GM19238 (cell line): ENCODE data around the gene CNTNAP2.

Experiments used
- DNase-seq: peaks from one replicate; pipeline ENCODE4 v3.0.0; 2011; ENCODE audit warnings: low spot score; ENCODE audit not compliant: insufficient read length

The CNTNAP2 gene

DNA sequence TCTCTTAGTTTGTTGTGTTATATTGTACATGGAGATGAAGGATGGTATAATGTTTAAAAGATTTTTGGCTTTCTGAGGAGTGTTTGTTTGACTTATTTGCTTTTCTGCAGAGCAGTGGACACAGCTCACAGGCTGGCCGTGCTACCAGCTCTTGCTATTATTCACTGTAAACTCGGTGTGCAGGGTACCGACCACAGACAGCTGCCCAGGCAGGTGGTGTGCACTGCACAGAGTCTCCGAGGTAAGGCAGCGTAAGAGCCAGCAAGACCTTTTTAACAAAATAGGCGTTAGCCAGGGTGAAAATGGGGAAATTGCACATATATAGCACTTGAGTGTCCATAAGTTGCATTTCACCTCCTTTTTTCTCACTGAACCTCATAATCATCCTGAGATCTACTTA lies 438.0 kb downstream of the CNTNAP2 start:
- DNase-seq, result no peak

DNA sequence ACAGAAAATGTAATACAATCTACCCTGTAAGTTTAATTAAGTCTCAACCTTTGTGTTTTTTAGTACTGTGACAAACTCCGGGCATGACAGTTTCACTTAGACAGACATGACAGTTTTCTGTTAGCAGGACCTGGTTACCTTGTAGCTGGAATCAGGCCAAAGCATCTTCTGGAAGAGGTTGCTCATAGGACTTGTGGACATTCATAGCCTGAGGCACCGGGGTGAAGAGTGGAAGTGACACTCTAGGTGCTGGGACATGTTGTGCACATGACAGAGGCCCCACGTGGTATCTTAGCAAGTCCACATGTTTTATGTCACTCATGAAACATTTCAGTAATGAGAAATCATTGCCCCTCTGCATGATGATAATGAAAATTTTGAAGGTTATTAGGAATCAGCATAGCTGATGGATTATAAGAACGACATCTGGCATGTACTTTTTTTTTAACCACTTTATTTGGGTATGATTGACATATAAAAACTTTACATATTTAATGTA lies 441.4 kb downstream of the CNTNAP2 start:
- DNase-seq, result no peak

DNA sequence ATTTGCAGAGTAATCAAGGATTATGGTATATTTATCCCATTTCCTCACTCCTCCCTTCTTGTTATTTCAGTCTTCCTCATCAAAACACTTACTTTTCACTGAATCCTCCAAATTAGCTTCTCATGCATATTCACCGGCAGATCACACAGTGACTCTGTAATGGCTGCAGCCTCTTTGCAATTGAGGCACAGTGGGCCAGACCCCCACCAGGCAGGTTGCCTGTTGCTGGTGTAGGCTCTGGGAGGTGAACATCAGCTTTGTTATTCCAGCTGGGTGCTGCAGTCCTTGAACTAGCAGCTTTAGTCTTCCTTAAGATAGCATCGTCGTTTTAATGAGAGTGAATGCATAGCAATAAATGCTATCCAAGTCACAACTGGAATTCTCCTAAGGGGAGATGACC lies 449.3 kb downstream of the CNTNAP2 start:
- DNase-seq, result no peak

DNA sequence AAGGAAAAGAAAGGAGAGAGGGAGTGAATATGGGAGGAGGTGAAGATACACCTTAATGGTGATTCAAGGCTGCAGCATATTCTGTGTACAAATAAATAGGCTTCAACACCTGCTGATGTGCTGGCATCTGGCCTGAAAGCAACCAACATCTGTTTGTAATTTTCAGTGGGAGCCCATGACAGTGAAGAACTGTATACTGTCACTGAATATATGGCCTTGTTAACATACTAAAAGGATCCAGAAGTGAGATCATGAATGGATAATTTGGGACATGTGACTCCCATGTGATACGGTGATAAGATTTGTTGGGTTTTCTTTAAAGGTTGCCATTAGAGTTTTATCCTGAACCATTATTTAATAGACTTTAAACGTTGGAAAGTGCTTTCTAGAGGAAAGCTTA lies 459.3 kb downstream of the CNTNAP2 start:
- DNase-seq, result no peak

DNA sequence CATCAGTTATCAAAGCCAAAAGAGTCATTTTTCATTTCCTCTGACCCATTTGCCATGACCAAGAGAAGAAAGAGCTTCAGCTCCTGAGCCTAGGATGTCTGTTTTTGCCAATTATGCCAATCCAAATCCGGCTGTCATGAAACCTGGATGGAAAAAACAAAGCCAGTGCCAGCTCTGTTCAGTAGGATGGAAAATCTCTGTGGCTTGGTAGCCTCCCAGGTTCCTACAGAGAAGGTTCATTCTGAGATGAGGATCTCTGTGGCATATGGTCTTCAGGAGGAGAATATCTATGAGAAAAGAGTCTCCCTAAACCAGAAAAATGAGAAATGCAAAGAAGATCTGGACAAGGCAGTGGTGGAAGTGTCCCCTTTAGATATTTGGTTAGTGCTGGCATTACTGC lies 475.4 kb downstream of the CNTNAP2 start:
- no peak for DNase-seq

DNA sequence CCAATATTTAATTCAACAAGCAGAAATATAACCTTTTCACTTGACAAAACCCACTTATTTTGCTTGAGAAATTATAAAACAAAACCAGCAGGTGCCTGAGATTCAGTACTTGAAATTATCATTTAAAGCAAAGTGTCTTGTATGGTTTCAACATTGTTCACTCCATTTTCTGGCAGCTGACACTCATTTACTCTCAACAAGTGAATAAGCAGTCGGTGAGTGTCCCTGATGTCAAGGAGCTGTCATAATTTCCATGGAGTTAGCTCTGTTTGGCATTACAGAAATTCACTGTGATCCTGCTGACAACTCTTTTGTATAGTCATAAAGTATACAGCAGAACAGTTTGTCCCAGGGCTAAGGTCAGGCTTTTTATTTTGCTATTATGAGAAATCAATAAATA lies 490.0 kb downstream of the CNTNAP2 start:
- no peak for DNase-seq

DNA sequence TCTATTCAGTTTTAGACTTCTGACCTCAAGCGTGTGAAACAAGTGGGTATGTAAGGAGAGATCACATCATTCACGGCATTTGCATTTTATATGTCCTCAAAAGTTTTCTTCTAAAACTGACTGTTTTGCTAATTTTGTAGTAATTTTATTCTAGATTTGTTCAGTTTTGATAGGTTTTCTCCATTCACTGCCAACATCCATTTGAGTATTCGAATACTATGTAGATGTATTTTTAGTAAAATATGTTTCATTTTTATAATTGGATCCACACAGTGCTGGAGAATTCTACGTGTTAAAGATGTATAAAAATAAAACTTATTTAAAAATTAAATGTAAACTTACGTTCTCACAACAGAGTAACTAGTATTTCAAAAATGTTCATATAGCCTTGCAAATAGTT lies 503.0 kb downstream of the CNTNAP2 start:
- no peak for DNase-seq

DNA sequence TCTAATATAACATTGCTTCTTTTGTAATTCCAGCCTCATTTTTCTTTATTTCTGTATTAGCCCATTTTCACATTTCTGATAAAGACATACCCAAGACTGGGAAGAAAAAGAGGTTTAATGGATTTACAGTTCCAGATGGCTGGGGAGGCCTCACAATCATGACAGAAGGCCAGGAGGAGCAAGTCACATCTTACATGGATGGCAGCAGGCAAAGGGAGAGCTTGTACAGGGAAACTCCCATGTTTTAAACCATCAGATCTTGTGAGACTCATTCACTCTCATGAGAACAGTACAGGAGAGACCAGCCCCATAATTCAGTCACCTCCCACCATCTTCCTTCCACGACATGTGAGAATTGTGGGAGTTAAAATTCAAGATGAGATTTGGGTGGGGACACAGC lies 510.3 kb downstream of the CNTNAP2 start:
- DNase-seq, result no peak

DNA sequence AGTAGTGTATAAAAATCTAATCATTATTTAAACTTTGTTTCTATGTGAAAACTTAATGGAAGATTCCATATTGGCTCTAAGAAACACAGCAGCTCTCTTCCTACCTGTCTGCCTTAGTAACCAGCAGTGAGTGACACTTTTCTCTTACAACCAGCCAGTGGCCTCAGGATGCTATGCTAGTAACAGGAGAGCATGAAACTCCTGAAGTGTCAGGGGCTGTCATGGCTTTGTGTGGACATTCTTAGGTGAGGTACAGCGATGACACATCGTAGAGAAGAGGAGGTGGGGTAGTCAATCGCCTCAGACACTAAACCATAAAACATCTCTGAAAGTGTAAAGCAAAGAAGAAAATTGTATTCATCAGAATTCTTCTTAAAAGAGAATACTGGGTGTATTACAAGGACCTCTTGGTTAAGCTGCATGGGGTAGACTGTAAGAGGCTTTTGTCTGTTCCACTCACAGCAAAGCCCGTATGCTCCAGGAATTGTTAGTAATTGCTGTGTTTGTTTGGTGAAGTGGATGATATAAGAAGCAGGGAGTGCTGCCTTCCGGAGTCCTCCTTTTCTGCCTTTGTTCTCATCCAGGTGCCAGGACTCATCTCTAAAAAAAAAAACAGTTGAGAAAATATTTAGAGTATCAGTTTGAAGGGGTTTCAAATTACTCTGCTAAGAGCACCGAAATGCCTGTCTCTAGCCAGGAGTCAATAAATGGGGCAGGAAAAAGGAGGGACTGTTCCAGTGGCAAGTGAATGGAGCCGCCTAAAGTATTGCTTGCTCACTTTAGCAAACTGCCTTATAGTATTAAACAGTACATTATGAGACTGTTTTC lies 518.8 kb downstream of the CNTNAP2 start:
- DNase-seq, result no peak

DNA sequence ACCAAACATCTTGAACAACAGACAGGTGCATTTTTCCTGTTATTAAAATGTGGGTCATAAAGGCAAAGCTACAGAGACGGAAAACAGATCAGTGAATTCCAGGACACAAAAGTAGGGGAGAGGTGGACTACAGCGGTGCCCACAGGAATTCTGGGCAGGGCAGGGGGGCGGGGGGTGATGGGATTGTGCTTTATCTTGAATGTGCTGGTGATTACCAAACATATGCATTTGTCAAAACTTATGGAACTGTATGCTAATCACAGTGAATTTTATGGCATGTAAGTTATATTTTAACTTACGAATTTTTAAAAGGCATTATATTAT lies 519.4 kb downstream of the CNTNAP2 start:
- no peak for DNase-seq

DNA sequence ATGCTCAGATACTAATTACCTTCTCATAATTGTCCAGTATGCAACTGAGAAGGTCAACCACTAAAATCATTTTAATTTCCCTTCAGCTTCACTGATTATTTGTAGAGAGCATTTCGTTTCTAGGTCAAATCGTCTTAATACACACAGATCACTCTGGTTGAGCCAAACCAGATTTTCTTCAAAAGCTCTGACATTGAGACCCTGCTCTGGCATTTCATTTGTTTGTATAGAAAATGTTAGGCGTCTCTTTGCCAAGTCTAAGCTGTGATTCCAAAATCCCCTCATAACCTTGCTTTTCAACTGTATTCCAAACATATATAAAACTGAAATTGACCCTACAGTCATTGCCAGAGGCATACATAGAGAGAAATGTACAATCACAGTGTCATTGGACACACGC lies 520.0 kb downstream of the CNTNAP2 start:
- DNase-seq, result no peak

DNA sequence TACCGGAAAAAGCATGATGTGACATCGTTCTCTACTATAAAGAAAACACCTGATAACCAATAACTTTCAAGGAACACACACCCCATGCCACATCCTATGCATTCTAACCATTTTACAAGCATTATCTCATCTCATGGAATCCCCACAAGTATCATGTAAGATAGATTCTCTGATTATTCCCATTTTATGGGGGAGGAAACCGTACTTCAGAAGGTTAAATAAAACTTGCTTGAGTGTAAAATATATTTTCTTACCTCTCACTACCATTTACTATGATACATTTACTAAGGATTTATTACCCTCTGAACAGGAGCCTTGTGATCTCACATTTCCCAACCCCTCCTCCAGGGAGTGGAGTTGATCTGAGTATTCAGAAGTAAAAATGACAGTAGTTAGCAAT lies 522.7 kb downstream of the CNTNAP2 start:
- DNase-seq, result no peak

DNA sequence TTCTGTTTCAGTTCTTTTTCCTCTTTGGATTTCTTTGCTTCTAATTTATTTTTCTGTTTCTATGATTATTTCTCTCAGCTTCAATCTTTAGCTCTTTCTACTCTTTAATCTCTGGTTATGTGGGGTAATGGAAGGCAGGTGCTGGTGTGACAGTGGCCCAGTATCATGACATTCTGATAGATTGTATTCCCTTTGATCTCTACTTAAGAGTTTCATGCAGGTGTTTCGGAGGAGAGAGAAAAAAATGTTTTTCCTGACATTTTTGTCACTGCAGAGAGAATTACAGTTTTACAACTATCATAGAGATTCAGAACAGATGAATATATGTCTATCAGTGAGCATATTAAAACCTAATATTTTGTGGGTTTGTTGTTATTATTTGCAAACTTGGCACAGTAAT lies 524.9 kb downstream of the CNTNAP2 start:
- no peak for DNase-seq

DNA sequence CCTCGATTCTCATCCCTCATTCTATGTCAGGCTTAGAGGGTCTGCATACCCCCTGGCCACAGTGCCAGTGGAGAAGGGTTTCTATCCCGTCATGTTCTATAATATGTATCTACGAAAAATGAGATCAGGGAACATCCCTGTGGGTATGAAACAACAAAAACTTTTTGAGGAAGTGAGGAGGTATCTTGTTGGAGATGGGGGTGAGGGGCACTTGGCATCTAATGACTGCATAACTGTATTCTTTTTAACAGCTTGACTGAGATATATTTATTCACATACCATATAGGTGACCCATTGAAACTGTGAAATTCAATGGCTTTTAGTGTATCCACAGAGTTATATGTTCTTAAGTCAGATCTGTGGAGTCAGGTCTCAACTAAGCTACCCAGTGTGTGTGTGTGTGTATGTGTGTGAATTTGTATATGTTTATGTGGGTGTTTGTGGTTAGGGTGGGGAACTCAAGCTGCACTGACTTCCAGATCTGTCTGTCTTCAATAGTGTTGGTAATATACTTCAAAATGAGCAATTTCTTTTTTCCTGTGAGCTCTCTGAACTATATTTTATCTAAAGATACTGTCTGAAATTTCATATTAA lies 528.9 kb downstream of the CNTNAP2 start:
- no peak for DNase-seq

DNA sequence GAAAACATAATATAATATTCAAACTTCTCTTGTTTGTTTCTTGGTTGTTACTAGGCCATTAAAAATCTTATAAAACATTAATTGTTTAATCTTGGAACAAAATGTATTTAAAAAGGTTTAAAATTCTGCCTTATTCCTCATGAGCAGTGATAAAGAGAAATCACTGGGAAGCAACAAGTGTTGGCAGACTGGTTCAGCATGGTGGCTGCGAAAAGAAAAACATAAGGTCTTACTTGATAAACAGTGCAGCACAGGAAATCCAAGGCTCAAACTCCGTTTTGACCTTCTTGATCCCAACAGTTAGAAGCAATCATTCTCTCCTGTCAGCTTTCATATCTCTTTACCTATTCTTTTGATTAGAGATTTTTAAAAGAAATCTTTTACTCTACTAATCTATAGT lies 530.8 kb downstream of the CNTNAP2 start:
- DNase-seq, result no peak

DNA sequence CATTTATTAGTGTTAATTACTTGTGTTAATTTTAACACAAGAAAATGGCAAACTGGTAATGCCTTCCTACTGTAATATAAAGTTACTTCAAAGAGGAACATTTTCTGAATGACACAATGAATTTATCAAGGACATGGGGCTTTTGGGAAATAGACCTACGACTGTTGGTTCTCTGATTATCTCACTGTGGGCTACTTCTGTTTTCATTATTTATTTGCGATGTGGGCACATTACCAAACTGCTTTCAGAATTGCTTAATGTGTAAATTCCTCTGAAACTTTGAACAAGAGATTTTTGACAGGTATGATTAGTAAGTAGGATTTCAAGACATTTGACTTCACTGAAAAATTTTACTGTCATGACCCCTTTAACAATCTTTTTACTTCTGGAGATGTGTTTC lies 535.6 kb downstream of the CNTNAP2 start:
- DNase-seq, result no peak

DNA sequence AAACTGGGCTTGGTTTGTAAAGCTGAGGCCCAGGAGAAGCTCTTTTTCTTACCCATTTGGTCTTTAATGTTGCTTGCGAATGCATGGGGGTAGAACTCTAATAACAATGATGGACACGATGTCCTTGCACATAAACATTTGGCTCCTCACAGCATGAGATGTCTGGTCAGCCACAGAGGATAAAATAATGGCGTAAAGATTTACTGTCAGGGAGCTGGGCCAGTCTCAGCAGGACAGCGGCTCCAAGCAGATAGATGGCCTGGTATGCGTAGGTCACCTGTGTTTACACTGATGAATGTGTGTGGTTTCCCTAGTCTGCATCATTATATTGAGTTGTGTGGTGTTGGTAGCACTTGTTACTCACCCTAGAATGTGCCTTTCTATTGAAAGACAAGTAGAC lies 537.4 kb downstream of the CNTNAP2 start:
- DNase-seq, result no peak

DNA sequence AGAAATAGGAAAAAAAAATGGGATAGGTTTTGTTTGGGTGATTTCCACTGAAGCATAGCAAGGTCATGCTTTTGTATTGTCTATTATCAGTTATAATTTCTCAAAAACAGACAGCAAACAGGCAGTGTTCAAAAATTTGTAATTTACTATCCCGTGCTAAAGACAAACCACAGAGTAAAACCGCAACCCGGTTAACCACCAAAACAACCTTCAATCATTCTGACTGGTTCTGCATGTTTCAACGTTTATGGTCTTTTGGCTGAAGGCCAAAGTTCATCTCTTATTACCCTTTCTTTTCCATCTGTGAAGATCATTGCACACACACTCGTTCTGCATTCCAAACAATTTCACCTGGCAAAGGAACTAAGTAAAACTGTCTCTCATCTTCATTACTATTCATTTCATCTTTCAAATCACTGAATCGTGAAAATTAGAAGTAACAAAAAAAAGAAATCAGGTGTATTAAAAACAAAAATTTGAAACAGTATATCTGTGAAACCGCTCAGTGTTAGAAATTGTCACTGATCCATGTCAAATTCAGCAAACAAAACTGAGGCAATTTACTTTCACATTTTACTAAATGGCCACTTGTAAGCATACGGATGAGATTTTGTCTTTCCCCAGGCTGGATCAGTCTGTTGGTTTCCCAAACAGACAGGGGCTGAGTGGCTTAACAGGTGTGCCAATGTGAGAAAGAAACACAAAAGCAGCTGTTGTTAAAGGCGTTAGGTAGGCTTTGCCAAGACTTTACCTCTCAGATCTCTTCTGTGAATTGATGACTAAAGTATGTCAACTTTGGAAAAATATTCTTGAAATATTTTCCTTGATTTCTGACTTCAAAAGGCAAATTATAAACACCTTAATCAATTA lies 539.6 kb downstream of the CNTNAP2 start:
- no peak for DNase-seq

DNA sequence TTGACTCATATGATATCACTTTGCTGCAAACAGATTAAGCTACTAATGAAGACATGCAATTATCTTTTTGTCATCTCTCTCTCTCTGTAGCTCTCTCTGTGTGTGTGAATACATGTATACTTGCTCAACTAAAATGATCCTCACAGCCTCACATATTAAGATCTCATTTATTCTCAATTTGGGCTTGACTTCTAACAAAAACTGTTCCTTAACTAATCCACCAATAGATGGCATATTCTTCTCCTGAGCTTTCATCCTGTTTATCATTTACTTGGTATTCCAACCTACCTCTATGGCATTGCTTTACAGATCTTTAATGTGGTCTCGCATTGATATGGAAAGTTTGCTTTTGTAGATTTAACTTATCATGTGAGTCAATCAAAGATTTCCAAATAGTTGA lies 540.4 kb downstream of the CNTNAP2 start:
- DNase-seq, result no peak

DNA sequence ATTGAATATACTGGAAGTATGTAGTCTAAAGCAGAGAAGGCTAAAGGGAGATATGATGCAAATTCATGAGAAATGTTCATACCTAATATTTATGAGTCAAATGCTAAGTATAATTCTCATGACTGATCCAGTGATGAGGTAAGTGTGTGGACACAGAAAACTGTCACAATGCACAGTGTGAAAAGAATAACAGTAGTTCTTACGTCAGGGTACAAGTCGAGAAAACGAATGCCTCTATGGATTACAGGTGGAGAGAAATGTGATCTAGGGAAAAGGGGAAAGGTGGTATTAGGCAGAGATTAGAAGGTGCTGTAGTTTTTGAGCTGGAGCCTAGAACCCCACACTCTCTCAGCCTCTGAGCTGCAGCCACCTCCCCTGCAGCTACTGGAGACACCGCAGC lies 542.0 kb downstream of the CNTNAP2 start:
- DNase-seq, result no peak

DNA sequence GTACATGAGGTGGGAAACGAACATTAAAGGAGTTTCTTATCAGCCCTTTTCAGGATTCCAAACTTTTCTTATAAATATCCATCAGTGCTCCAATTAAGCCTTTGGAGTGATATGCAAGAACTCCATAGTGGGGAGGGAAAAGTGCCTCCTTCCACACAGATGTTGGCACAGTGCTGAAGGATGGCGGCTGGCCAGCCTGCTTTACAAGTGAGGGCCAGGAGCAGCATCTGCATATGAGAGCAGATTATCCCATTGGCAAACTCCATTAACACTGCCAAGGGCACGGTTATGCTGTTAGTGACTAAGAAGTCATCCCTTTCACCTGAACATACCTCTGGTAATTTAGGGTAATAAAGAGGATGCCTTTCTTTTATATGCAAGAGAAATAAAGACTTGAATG lies 543.1 kb downstream of the CNTNAP2 start:
- DNase-seq, result no peak

DNA sequence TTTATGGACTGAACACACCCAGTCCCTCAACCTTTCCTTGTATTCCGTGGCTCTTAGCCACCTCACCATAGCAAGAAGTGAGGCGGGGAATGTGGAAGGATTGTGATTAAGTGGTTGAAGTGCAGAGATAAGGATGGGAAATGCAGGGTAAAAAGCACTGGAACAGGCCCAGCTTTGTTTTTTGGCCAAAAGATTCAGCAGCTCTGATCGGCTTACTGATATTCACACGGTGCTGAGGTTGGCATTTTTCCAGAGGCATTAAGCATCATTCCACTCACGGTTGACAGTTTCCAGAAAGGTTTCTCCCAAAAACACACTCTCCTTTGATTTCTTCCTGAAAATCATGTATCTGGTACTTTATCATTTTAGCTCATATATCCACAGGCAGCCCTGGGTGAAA lies 544.2 kb downstream of the CNTNAP2 start:
- no peak for DNase-seq
